PFSK-1 (cell line): ENCODE data around the gene LSR.

Experiments used
- POLR2AphosphoS5 ChIP-seq: IDR thresholded peaks from 2 replicates; pipeline ENCODE4 v1.6.1; 2012; ENCODE audit warnings: low read depth, mild to moderate bottlenecking, control low read depth, low read length, moderate library complexity
- REST ChIP-seq, 2 experiments: IDR thresholded peaks; 2 replicates each; pipeline versions ENCODE4 v1.6.1 to v1.8.0; 2011 to 2012; ENCODE audit warnings: low read depth in 2 of 2, low read length in 2 of 2, control low read depth in 1 of 2, inconsistent platforms in 1 of 2, mild to moderate bottlenecking in 1 of 2, moderate library complexity in 1 of 2; ENCODE audit not compliant: insufficient read depth in 1 of 2
- SIN3A ChIP-seq: IDR thresholded peaks from 2 replicates; pipeline ENCODE4 v1.6.1; 2012; ENCODE audit warnings: mild to moderate bottlenecking, low read length, moderate library complexity, borderline replicate concordance; ENCODE audit not compliant: insufficient read depth
- TAF1 ChIP-seq: IDR thresholded peaks from 2 replicates; pipeline ENCODE4 v1.6.1; 2012; ENCODE audit warnings: low read length, control low read depth, borderline replicate concordance; ENCODE audit not compliant: insufficient read depth

- no peak for TF ChIP-seq REST (IDR thresholded peaks at IDR 0.05; ENCODE audit: insufficient read depth in 1 of 2, low read depth in 2 of 2, low read length in 2 of 2)
- no peak for TF ChIP-seq SIN3A
- TF ChIP-seq POLR2AphosphoS5 = no peak
- TF ChIP-seq TAF1 = no peak
These were observed 33.9 kb upstream of the LSR start for GRCh38 chr19:35214766-35215422.
